Superior temporal gyrus (tissue), 1 donor: Measurements from ENCODE around the gene MEST.
"Not testable (repeated sequence)": the region's sequence is repeated elsewhere in the genome, so short reads cannot be mapped to it uniquely, and the experiment has no call there.

Source experiments
- DNase-seq: peaks from one replicate; pipeline ENCODE4 v3.0.0-alpha.2; 2016; ENCODE audit errors: extremely low spot score

The MEST gene

DNA sequence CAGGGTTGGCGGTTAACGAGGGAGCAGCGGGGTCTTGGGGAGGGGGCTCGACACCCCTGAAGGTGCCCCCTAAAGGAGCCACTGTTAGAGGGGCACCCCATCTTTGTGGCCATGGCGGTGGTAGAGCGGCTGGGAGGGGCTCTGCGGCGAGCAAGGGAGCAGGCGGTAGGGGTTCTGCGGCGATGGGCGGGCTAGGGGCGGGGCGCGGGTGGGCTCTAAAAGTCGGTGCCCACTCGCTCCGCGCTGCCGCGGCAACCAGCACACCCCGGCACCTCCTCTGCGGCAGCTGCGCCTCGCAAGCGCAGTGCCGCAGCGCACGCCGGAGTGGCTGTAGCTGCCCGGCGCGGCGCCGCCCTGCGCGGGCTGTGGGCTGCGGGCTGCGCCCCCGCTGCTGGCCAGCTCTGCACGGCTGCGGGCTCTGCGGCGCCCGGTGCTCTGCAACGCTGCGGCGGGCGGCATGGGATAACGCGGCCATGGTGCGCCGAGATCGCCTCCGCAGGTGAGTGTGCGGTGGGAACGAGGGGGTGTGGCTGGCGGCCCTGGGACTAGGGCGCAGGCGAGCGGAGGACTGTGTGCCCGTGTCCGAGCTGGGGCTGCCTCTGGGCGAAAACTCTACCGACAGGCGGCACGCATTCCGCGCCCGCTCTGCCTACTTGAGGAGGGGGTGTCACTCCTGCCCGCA lies at the start of gene MEST:
Gene MEST, plus strand, starts transcription at position 245 of the 682 bp plus-strand sequence. Its CDS starts 229 bp downstream, at position 474.
- DNase-seq: no peak

DNA sequence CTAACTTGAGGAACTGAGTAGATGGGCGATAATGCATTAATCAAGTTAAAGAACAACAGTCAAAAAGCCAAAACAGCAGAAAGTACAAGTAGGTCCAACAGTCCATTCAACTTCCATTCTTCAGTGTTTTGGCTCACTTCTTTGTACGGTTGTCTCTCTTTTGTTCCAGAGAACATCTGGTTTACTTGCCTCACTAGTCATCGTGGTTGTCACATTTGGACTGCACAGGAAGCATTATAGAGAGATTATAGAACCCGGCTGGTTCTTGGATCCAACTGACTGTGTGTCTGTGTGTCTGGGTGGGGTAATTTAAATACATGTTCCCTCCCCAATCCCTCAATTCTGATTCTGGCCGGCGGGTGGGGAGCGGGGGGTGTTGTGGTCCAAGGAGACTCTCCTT lies 49.3 kb upstream of the MEST start:
- DNase-seq: no peak

GRCh38 chr7:130444234-130444633 lies 47.7 kb upstream of the MEST start:
- peak; percentile 49 for DNase-seq

GRCh38 chr7:130444751-130445407 lies 47.0 kb upstream of the MEST start:
- no peak for DNase-seq

DNA sequence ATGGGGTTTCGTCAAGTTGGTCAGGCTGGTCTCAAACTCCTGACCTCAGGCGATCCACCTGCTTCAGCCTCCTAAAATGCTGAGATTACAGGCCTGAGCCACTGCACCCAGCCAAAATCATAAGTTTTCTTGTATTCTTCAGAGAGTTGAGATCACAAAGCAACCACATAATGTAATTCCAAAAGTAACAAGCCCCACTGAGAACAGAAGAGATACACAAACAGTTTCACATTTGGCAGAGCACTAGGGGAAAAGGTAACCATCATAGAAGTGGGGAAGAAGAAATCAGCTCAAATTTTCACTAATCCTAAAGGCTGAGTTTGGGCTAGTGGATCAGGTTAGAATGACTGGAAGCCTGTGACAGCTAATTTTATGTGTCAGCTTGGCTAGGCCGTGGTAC lies 45.6 kb upstream of the MEST start:
- DNase-seq: no peak

- not testable (repeated sequence) for DNase-seq
Observed at GRCh38 chr7:130451344-130451743, 40.5 kb upstream of the MEST start.

DNA sequence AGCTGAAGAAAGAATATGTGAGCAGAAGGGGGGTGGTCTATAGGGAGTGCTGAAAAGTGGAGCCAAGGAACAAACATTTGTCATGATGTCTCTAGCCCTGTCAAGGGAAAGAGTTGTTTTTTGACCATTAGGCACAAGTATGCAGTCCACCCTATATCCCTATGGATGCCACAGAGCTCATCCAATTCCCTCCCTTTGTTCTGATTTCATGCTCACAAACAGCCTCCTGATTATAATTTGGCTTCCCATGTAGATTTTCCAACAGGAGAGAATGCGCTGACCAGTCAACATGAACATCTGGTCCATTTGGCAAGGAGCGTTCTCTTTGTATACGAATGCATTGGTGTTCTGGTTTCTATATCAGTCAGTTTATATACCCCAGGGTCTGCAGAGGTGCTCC lies 38.9 kb upstream of the MEST start:
- no peak for DNase-seq

- DNase-seq: no peak
Observed at GRCh38 chr7:130454959-130455358, 36.9 kb upstream of the MEST start.

GRCh38 chr7:130458257-130458656 lies 33.6 kb upstream of the MEST start:
- no peak for DNase-seq

GRCh38 chr7:130461272-130461671 lies 30.6 kb upstream of the MEST start:
- no peak for DNase-seq

GRCh38 chr7:130463553-130464434 lies 28.1 kb upstream of the MEST start:
- no peak for DNase-seq

DNA sequence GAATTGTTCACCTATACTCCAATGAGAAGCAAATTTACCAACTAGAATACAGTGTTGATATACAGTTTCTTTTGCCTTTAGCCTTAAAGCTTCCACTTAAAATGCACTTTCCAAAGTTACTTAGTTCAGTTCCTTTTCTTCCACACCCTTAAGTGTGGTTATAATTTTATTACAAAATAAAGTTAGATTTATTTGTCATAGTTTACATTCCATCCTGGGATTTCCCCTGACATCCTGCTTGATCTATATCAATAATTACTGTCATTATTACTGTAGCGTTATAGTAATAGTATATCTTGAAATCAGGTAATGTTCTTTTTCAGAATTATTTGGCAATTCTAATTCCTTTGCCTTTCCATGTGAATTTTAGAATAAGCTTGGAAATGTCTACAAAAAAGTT lies 23.3 kb upstream of the MEST start:
- no peak for DNase-seq

DNA sequence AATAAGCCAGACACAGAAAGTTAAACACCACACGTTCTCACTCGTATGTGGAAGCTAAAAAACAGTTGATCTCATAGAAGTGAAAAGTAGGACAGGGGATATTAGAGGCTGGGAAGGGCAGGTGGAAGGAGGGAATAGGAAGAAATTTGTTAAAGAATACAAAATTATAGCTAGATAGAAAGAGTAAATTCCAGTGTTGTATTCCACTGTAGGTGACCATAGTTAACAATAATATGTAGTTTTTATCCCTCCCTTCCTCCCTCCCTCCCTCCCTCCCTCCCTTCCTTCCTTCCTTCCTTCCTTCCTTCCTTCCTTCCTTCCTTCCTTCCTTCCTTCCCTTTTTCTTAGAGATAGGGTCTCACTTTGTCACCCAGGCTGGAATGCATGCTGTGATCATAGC lies 19.9 kb upstream of the MEST start:
- DNase-seq: no peak

- no peak for DNase-seq
Observed at GRCh38 chr7:130473289-130473688, 18.6 kb upstream of the MEST start.

DNA sequence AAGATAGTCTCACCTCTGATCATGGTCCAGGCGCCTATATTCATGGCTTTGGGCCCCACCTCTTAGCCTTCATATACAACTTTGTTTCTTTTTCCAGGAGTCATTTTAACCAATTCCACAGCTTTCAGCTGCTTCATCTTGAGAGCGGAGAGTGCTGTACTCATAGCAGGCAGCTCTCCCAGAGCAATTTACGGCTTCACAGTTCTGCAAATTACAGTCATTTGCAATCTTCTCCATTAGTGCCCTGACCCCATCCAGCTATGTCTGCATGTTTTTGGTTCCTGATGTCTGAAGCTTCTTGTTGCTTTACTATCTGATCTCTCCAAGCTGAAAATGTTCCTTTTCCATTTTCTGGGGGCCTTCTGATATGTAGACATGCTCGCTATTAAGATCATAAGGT lies 18.0 kb upstream of the MEST start:
- no peak for DNase-seq

DNA sequence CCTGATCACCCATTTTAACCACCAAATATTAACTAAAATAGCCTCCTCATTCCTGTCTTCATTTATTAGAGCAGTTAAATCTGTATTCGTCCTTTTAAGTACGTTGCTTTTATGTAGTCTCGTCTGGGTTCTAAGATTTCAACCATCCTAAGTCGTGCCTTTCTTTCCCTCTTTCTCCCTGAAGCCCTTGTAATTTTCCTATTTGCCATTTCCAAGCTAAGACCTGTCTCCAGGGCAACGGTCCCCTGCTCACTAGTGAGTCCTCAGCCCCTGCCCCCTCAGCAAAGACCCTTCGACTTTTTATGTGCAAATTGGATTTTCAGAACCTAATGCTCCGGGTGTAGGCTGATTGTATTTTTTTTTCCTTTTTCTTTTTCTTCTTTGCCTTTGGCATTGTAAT lies 16.1 kb upstream of the MEST start:
- no peak for DNase-seq

GRCh38 chr7:130476297-130477150 lies 15.4 kb upstream of the MEST start:
- DNase-seq: no peak

- DNase-seq: no peak
Observed at GRCh38 chr7:130478991-130479390, 12.9 kb upstream of the MEST start.

- no peak for DNase-seq
Observed at GRCh38 chr7:130479716-130480400, 12.0 kb upstream of the MEST start.

- no peak for DNase-seq
Observed at GRCh38 chr7:130481898-130482297, 10.0 kb upstream of the MEST start.

- no peak for DNase-seq
Observed at GRCh38 chr7:130483031-130483430, 8.9 kb upstream of the MEST start.
